BE2C (cell line): ENCODE results near the gene TKTL1.

ENCODE experiments used
- DNase-seq: peaks from one replicate; pipeline ENCODE4 v3.0.0-alpha.2; 2020
- H3K27me3 ChIP-seq: fragments of 250-450 bp; sonication (Bioruptor Pico); 2 replicates; pipeline ENCODE4 v1.5.1; 2020; ENCODE audit warnings: mild to moderate bottlenecking
- H3K36me3 ChIP-seq: fragments of 250-450 bp; sonication (Bioruptor Pico); 2 replicates; pipeline ENCODE4 v1.5.1; 2020; ENCODE audit warnings: mild to moderate bottlenecking
- H3K4me1 ChIP-seq: fragments of 250-450 bp; sonication (Bioruptor Pico); 2 replicates; pipeline ENCODE4 v1.5.1; 2020
- H3K4me3 ChIP-seq: 2 replicates; pipeline ENCODE4 v1.5.1; 2011; ENCODE audit warnings: low read depth, low read length
- H3K9me3 ChIP-seq: fragments of 250-450 bp; sonication (Bioruptor Pico); 2 replicates; pipeline ENCODE4 v1.5.1; 2020
- CTCF ChIP-seq: IDR thresholded peaks from 2 replicates; pipeline ENCODE4 v1.5.1; 2012; ENCODE audit warnings: mild to moderate bottlenecking, low read depth, low read length

TKTL1 gene

GRCh38 chrX:154348114-154348531 lies 52.5 kb downstream of the TKTL1 start:
- Histone ChIP-seq H3K9me3 (no peaks in the 10 kb centered on the region), H3K4me3 (no peak overlapping the region), H3K36me3 (peaks cover 49% of the 10 kb centered on the region), H3K27me3 (no peaks in the 10 kb centered on the region), H3K4me1 (no peaks in the 10 kb centered on the region)
- DNase-seq = no peak
- no peak for TF ChIP-seq CTCF

GRCh38 chrX:154348646-154349358 lies 53.2 kb downstream of the TKTL1 start:
- no peak for DNase-seq
- Histone ChIP-seq H3K27me3 (no peaks in the 10 kb centered on the region), H3K9me3 (no peaks in the 10 kb centered on the region), H3K4me1 (no peaks in the 10 kb centered on the region), H3K4me3 (no peak overlapping the region), H3K36me3 (peaks cover 56% of the 10 kb centered on the region)
- TF ChIP-seq CTCF = no peak

GRCh38 chrX:154349359-154349935 lies 53.9 kb downstream of the TKTL1 start:
- H3K27me3 ChIP-seq = no peaks in the 10 kb centered on the region
- TF ChIP-seq CTCF = no peak
- H3K4me3 ChIP-seq = no peak overlapping the region
- no peak for DNase-seq
- no peaks in the 10 kb centered on the region for H3K4me1 ChIP-seq
- peaks cover 62% of the 10 kb centered on the region for H3K36me3 ChIP-seq
- H3K9me3 ChIP-seq = no peaks in the 10 kb centered on the region

- Histone ChIP-seq H3K4me3 (no peak overlapping the region), H3K36me3 (peaks cover 67% of the 10 kb centered on the region), H3K9me3 (no peaks in the 10 kb centered on the region), H3K4me1 (no peaks in the 10 kb centered on the region), H3K27me3 (no peaks in the 10 kb centered on the region)
- DNase-seq = no peak
- no peak for TF ChIP-seq CTCF
Observed at GRCh38 chrX:154349979-154350378, 54.4 kb downstream of the TKTL1 start.

GRCh38 chrX:154350429-154351182 lies 55.0 kb downstream of the TKTL1 start:
- Histone ChIP-seq H3K9me3 (no peaks in the 10 kb centered on the region), H3K36me3 (peaks cover 71% of the 10 kb centered on the region), H3K4me3 (no peak overlapping the region), H3K4me1 (no peaks in the 10 kb centered on the region), H3K27me3 (no peaks in the 10 kb centered on the region)
- no peak for DNase-seq
- TF ChIP-seq CTCF = no peak
